ENCODE results near the gene APBB1IP.
"Not testable (repeated sequence)": the region's sequence is repeated elsewhere in the genome, so short reads cannot be mapped to it uniquely, and the experiment has no call there.

The APBB1IP gene, protein sequence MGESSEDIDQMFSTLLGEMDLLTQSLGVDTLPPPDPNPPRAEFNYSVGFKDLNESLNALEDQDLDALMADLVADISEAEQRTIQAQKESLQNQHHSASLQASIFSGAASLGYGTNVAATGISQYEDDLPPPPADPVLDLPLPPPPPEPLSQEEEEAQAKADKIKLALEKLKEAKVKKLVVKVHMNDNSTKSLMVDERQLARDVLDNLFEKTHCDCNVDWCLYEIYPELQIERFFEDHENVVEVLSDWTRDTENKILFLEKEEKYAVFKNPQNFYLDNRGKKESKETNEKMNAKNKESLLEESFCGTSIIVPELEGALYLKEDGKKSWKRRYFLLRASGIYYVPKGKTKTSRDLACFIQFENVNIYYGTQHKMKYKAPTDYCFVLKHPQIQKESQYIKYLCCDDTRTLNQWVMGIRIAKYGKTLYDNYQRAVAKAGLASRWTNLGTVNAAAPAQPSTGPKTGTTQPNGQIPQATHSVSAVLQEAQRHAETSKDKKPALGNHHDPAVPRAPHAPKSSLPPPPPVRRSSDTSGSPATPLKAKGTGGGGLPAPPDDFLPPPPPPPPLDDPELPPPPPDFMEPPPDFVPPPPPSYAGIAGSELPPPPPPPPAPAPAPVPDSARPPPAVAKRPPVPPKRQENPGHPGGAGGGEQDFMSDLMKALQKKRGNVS

DNA sequence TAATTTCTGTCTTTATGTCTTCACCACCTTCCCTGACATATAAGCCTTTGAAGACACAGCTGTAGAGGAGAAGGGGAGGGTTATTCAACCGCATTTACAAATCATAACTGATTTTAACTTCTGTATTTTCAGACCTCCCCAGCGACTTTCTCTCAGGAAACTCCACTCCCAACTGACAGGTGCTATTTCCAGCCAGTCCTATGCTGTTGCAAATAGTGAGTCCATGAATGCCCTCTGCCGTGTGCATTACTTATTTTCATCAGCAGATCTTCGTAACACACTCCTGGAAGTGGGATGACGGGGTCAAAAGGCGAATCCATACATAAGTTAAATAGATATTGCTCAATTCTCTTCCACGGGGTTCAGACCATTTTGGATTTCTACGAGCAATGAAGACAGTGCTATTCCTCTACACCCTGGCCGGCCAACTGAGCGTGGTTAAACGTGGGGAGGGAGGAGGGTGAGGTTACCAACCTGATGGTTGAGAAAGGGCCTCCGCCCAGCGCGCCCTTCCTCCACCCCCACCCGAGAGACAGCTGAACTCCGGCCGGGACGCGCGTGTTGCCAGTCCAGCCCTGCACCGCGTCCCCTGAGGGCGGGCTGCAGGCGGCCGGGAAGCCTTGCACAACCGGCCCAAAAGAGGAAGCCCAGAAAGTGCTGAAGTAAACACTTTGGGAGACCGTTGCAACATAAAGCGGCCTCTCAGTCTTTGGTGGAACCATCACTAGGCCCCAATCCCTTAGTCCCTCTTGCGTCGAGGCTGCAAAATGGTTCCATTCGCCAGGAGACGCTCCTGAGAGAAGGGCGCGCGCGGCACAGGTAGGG, at the start of gene APBB1IP:
APBB1IP (plus strand) TSS at position 705 of the 825 bp plus-strand sequence. CDS start 53,986 bp downstream, outside the sequence.
- DNase-seq: no peak

DNA sequence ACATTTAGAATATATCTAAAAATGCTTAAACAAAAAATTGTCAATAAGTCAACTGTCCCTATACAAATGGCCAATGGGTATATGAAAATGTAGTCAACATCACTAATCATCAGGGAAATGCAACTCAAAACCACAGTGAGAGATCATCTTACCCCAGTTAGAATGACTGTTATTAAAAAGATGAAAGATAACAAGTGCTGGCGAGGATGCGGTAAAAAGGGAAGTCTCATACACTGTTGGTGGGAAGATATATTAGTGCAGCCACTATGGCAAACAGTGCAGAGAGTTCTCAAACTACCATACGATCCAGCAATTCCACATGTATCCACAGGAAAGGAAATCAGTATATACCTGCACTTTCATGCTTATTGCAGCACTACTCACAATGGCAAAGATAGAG, 48.6 kb upstream of the APBB1IP start:
- no peak for DNase-seq

DNA sequence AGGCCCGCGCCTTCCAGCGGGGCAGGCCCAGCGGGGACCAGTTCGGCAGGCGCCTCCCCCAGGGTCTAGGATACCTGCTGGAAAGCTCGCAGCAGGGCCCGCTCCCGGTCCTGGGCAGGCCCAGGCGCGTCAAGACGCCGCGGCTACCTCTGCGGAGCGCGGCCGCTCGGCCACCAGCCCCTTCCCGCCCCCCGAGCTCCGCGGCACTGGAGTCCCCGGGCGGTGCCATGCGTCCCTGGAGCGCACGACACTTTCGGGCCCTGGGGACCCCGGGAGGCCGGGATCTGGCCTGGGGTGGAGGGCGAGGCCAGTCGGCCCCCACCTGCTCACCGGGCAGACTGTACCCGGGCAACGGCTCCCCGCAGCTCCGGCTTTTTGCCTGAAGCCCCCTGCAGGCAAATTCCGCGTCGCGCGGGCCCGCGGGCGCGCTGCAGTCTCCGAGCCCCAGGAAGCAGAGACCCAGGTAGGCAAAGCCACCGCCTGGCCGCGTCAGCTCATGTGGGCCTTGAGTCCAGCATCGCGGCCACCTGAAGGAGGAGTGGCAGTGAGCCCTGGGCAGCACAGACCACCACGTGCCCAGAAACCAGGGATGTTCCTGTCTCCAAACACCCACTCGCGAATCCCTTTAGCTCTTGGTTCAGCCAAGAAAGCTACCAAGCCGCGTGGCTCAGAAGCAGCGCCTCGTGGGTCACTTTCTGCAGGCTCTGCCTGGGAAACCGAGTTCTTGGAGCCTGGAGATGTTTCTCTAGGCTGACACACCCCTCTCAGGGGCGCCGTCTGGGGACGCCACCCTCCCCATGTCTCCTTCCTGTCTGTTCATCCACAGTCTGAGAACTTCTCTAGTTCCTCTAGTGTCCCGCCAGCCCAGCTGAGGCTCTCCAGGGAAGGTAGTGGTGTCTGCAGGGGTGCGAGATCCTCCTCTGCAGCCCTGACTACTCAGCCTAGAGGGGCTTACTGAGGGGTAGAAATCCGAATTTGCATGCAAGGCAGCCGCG, 46.1 kb upstream of the APBB1IP start:
- no peak for DNase-seq

DNA sequence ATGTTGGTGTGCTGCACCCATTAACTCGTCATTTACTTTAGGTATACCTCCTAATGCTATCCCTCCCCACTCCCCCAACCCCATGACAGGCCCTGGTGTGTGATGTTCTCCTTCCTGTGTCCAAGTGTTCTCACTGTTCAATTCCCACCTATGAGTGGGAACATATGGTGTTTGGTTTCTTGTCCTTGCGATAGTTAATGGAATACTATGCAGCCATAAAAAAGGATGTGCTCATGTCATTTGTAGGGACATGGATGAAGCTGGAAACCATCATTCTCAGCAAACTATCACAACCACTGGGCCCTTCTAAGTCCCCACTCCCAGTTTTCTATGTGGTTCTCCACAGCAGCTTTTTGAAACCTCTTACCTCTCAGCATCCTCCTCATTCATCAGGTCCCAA, 39.8 kb upstream of the APBB1IP start:
- DNase-seq: not testable (repeated sequence)

DNA sequence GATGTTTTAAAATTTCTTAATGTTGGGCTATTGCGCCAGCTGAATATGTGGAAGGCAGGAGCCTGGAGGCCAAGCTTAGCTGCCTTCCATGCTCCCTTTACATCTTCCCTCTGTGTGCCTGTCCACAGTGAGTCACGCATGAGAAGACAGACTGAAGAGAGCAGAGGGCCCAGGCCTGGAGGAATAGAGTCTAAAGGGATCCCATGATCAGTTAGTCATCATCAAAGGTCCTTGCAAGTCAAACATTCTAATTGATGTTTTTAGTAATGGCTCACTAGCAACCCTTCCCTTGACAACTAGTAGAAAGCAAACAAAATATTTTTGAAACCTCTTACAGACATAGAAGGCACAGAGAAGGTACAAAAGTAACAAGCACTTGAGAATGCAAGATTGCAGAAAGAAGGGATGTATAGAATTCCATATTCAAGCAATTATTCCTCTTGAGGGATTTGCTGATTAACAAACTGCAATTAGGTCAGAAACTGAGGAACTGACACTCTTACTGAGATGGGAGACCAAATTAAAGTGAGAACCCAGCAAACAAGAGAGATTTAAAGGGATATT, 30.7 kb upstream of the APBB1IP start:
- DNase-seq: no peak

DNA sequence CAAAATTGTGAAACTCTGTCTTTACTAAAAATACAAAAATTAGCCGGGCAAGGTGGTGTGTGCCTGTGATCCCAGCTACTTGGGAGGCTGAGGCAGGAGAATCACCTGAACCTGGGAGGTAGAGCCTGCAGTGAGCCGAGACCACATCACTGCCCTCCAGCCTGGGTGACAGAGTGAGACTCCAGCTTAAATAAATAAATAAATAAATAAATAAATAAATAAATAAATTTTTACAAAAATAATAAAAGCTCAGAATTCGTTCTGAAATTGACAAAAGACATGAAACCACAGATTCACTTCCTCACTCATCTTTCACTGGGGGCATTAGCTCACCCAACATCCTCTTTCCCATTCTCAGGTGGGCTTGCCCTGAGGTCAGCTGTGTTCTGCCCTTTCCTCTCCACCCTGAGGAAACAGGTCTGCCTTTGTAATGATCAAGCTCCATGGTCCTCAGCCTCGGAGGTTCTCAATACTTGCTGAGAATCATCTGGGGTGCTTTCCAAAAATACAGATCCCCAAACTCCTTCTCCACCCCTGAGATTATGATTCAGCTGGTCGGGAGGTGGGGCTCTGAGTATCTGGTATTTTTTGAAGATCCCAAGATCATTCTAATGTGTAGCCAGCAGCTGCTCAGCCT, 29.2 kb upstream of the APBB1IP start:
- no peak for DNase-seq

DNA sequence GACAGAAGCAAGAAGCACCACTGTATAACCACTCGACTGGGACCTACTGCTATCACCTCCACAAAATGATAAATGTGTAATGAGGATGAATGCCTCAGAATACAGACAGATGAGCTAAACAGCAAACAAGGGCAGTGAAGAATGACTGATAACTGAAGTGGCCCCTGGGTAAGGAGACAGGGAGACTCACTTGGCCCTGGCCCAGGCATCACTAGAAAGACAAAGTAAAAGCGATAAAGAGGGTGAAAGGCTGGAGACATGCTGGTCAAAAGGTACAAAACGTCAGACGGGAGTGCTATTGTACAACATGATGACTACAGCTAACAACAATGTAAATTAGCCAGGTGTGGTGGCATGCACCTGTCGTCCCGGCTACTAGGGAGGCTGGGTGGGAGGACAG, 27.8 kb upstream of the APBB1IP start:
- no peak for DNase-seq

DNA sequence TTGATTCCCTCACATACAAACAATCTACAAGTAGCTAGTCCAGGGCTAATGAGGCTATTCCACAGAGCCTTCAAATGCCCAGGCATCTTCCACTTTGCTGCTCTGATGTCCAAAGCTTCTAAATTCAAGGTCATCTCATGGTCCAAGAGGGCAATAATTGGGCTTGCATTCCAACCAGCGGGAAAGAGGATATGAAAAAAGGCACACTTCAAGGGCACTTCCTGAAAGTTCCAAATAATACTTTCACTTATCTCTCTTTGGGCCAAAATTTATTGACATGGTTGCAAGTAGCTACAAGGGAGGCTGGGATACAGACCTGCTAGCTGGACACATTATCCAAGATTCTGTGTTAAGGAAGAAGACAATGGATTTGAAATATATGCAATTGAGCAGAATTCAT, 25.2 kb upstream of the APBB1IP start:
- DNase-seq: no peak

DNA sequence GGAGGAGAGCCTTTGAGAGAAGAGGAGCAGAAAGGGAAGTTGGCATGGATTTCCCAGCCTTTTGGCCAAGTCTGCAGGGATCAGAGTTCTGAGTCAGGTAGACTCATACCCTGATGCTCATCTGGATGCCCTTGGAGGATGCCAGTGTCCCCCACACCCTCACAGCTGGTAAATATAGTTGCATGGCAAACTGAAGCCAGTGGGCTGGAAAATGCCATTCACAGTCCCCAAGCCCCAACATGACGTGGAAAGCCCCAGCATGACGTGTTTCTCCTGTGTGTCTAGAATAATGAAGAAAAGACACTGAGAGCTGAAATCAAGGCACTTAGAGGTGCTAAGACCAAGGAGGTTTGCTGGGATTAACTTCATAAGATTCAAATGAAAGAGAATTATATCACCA, 24.8 kb upstream of the APBB1IP start:
- DNase-seq: no peak

DNA sequence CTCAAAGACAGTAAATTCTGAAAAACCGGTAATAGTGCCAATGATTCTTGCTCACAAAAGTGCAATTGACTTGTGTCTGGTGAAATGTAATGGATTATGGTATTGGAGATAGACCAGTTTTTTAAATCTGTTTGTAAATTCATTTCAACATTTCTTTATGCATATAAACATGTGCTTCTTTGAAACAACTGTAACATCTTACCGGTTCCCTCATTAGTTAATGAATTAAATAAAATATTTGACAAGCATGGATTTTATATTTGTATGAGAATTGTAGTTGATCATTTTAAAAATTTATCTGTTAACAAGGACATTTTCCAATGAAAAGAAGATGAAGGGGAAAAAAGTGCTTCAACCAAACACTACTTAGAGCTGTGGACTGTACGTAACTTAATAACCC, 21.0 kb upstream of the APBB1IP start:
- DNase-seq: no peak

DNA sequence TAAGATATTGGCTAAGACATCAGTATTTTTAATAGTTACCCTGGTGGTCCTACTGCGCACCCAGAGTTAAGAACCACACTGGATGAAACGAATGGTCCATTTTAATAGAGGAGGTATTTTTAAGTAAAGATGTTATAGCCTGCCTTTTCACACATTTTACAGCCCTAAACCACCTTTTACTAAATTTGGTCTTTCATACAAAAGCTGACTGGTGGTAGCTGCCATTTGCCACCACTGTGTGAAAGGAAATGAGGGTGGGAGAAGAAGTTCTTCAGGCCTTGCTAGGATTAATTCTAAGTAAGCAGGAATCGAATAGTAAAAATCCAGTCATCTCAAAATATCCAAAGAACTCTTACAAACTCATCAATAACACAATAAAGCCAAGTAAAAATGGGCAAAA, 15.2 kb upstream of the APBB1IP start:
- no peak for DNase-seq

DNA sequence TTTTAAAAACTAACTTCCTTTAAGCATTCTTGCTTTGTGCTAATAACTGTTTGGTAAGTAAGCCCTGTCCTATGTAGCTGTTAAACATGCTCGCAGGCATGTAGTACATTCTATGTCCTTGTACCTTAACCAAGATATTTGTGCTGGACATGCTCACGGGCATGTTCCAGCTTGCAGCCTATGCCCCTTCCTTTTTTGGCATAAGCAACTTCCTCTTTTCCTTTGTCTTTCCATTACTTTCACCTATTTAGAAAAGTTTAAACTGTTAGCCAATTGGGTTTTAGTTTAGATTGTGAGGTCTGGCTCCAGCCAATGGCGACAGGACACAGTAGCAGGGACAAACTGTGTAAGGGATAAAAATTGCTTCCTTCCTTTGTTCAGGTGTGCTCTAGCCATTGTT, 14.4 kb upstream of the APBB1IP start:
- no peak for DNase-seq

DNA sequence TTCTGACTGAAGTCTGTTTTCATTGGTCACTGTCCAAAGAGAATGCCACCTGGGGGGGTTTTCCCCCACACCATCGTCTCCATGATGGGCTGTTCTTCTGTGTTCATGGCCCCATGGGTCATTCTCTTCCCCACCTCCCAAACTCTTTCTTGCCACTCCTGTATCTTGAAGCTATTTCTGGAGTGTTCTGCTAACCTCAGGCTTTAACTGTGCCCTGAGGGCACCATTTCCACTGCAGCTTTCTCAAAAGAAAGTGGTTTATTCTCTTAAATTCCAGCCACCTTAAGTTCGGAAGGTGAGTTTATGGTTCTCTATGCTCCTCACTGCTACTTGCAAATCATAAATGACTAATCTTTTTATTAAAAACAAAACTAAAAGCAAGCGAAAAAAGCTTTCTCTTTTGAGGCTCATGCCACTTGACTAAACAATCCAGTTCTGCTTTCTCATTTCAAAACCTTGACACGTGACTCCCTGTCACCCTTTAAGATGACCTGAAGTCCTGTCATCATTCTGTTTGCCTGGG, 7.4 kb upstream of the APBB1IP start:
- DNase-seq: no peak

DNA sequence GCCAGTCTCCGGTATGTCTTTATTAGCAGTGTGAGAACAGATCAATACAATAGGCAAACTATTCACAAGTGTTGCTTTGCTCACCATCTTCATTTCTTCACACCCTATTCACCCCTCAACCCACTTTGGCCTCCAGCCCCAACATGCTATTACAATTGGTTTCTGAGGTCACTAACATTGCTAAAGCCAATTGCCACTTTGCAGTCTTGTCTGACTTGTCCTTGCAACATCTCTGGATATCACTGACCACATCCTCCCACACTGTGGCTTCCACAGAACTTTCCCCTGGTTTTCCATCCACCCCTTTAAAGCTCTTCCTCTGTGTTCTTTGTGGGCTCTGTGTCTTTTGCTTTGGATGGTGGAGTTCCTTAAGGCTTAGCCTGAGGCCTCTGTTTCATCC, 5.2 kb upstream of the APBB1IP start:
- DNase-seq: no peak

DNA sequence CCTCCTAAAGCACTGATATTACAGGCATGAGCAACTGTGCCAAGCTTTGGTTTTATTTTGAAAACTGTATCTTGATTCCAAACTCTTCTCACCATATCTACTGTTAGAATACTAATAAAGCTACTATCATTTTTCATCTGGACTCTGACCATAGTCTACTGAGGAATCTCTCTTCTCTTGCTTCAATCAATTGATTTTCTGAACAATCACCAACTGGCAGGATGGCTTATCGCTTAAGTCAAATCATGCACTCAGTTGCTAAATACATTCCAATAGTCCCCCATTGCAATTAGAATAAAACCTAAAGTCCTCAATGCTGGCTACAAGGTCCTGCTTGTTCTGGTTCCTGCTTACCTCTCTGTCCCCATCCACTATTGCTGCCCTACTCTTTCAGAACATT, 2.3 kb upstream of the APBB1IP start:
- no peak for DNase-seq

DNA sequence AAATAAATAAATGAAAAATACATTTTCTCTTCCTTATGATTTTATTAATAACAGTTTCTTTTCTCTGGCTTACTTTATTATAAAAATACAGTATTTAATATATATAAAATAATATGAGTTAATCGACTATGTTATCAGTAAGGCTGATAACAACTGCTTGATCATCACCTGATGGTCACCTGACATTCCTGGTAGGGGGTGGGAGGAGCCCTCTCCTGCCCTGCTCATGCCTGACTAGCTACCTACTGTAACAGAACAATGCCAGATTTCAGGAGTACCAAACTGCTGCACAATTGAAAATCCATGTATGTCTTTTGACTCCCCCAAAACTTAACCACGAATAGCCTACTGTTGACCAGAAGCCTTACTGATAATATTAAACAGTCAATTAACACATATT, 1.3 kb upstream of the APBB1IP start:
- DNase-seq: no peak

DNA sequence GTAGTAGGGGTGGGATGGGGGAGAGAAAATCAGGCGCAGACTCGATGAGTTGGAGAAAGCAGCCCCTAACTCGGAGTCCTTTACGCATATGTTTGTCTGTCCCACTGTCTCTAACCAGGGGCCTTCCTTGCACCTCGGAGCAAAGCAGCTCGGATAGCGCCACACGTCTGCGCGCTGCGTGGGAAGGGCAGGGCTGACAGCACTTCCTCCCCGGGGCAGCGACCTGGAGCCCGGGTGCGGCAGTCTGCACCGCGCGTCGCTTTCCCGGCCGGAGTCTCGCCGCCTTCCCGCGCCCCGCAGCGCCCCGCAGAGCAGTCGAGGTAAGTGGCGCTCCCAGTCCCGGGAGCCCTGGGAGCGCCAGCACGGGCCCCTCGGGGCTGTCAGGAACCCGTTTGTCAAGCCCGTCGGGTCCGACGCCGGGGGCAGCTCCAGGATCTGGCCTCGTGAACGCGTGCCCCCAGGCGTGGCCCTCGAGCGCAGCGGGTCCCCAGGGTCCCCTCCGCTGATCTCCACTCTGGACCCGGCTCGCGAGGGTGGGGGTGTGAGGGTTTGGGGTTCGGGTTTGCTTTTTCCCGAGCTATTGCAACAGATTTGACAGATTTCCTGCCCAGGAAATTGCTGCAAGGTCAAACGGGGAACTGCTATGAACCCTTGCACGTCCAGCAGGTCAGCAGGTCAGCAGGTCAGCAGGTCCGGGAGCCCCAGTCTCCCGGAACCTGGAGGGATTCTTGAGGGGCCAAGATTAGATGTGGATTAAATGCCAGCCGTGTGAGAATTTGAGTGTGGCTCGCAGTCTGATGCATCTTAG, 597 bp downstream of the APBB1IP start:
- no peak for DNase-seq

DNA sequence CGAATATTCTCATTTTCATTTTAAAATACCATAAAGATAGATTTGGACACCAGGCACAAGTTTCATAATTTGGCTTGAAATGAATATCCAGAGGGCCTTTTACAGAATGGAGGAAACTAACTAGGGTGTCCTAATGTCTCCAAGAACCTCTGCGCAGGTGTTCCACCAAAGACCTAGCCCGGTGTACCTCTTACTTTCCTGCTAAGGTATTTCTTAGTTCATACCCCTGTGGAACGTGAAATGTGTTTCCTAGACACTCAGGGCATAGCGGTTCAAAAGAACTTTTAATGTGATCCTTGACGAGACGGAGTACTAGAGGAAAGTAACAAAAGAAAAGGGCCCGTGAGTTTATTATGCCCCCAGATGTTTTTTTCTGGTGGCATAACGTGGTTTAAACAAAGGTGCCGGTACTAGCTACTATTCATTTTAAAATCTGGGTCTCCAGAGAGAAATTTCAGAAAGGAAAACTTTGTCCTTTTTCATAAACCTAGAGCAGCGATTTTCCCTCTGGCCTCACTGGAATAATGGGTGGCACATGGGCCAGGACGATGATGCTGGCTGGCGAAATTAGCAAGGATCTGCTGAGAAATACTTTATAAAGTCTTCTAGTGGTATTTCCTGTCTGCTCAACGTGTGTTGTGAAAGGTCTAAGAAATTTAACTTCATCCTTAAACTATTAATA, 1.4 kb downstream of the APBB1IP start:
- no peak for DNase-seq

DNA sequence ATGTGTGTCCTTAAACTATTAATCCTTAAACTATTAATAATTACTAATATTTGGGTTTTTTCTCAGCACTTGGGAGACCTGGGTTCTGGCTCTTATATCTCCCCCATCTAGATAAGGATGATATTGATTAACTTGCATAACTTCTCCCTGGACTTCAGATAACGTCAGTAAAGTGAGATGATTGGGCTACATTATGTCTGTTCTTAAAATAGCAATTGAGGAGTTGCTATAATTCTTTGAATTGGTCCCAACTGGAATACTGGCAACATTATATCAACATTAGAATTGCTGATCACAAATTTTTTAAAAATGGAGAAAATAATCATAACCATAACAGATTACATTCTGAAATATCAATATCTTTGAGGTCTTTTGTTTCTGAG, 1.9 kb downstream of the APBB1IP start:
- DNase-seq: no peak
